HG03159 (cell line): ENCODE results near the gene PEX16.
A peak's percentile ranks its signal among the peaks of the same experiment; 100 is the strongest.

ENCODE experiments used
- ATAC-seq: cut with Tn5 transposase; IDR thresholded peaks from one replicate; pipeline ENCODE4 v1.9.1; 2021; ENCODE audit warnings: mild to moderate bottlenecking, moderate library complexity; ENCODE audit not compliant: unreplicated experiment

The PEX16 gene

GRCh38 chr11:45931739-45932138 lies 14.1 kb upstream of the PEX16 start:
- no peak for ATAC-seq

GRCh38 chr11:45930951-45931570 lies 13.4 kb upstream of the PEX16 start:
- ATAC-seq: no peak

DNA sequence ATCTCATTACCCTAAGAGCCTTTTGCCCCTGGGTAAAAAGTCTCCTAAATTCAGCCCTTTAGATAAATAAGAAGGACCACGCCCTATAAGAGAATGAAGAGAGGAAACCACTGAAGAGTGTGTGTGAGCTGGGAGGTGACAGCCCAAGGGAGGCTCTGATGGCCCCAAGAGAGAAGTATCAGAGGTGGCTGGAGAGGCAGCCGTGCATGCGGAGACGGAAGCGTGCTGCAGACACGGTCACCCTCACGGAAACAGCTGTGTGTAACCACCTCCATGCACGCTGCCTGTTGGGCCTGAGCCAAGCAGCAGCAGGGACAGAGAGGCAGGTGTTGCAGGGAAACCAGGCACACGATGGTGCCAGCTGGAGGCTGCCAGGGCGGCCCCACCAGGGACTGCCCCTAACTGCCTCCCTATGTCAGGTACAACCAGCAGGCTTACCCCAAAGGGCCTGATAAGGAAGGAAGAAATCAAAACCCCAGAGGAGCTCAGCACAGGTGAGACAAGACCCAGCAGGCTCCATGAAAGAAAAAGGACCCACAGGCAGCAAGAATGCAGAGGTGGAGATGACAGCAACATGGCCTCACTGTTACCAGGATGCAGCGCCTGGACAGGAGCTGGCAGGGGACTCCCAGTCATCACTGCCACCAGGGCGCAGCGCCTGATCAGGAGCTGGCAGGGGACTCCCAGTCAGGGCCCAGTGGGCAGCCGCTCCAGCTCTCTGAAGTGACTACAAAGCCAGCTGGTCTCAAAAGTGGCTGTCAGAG lies 12.5 kb upstream of the PEX16 start:
- ATAC-seq: peak; percentile 84

GRCh38 chr11:45929486-45930030 lies 11.9 kb upstream of the PEX16 start:
- ATAC-seq: peak; percentile 19

DNA sequence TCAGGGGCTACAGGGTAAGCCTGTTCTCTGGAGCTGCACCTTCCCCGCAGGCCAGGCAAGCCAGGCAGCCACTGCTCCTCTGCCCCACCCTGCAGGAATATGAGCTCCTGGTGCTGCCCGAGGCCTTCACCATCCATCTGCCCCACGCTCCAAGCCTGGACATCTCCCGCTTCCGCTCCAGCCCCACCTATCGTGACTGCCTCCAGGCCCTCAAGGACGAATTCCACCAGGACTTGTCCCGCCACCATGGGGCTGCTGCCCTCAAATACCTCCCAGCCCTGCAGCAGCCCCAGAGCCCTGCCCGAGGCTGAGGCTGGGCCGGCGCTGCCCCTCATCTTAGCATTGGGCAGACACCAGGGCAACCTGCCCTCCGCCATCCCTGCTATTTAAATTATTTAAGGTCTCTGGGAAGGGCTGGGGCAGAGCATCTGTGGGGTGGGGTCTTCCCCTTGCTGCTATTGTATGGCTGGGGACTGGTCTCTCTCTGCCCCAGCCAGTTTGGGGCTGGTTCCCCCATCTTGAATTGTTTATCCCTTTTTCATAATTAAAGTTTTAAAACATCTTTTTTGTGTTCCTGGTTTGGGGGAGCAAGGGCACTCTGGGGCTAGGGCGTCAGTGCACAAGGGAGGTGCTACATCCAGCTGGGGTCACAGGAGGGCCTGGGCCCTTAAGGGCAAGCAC lies 11.0 kb upstream of the PEX16 start:
- ATAC-seq: no peak

DNA sequence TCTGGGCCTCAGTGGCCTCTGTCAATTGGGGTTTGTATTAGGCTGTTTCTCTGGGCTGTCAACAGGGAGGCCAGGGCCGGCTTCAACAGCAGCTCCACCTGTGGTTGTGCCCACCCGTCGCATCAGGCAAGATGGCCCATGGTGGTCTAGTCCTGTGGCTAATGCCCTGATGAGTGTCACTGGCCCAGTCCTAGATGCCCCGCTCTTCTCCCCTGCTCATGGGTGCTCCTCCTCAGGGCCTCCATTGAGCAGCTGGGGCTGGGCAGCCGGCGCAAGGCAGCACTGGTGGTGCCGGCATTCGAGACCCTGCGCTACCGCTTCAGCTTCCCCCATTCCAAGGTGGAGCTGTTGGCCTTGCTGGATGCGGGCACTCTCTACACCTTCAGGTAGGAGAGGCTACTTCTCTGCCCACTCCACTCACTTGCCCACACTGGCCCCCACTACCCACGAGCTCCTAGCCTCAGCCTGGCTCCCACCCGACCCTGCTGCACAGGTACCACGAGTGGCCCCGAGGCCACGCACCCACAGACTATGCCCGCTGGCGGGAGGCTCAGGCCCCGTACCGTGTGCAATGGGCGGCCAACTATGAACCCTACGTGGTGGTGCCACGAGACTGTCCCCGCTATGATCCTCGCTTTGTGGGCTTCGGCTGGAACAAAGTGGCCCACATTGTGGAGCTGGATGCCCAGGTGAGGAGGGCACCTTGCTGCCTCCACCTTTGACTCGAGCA lies 10.2 kb upstream of the PEX16 start:
- ATAC-seq: no peak

- ATAC-seq: no peak
Measured at GRCh38 chr11:45927332-45927683, 9.6 kb upstream of the PEX16 start.

GRCh38 chr11:45926536-45927331 lies 9.1 kb upstream of the PEX16 start:
- no peak for ATAC-seq

- ATAC-seq: no peak
Measured at GRCh38 chr11:45926001-45926401, 8.3 kb upstream of the PEX16 start.

- ATAC-seq: no peak
Measured at GRCh38 chr11:45925550-45925949, 7.9 kb upstream of the PEX16 start.

DNA sequence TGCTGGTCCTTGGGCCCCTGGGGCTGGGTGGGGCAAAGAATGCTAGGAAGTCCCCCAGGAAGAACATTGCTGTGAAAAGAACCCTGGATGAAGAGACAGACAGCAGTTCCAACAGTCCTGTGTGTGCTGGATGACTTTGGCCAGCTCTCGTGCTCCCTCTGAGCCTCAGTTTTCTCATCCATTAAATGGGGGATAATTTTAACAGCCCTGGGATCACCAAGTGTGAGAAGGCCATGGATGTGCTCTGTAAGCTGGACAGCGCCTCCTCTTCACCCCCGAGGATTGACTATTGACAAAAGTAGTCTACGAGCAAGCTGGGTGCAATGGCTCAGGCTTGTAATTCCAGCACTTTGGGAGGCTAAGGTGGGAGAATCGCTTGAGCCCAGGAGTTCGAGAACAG lies 7.2 kb upstream of the PEX16 start:
- ATAC-seq: no peak

GRCh38 chr11:45924036-45924915 lies 6.6 kb upstream of the PEX16 start:
- no peak for ATAC-seq

DNA sequence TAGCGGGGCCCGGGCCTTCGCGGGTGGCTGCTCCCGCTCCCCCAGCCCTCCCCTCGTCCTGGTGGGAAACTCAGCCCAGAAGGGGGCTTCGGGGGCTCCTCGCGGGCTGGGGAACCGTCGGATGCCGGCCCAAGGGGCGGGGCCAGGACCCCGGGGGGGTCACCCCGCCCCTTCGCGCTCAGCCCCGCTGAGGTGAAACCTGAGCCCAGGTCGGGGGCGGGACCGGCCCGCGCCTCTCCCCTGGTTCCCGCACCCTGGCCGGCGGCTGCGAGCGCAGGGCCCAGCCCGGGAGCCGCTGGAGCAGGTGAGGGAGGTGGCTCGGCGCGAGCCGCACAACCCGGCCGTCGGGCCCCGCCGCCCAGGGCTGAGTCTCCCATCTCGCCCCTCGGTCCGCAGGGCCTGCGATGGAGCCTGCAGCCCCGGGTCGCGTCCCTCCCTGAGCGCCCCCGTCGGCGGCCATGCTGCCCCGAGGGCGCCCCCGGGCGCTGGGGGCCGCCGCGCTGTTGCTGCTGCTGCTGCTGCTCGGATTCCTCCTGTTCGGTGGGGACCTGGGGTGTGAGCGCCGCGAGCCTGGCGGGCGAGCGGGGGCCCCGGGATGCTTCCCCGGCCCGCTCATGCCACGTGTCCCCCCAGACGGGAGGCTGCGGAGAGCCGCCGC lies 4.9 kb upstream of the PEX16 start, which contains the start of gene LARGE2:
Gene LARGE2 (plus strand): TSS at position 232 of the 658 bp plus-strand sequence. CDS start 227 bp downstream, at position 459.
- no peak for ATAC-seq

GRCh38 chr11:45921561-45922424 lies 4.1 kb upstream of the PEX16 start:
- no peak for ATAC-seq

DNA sequence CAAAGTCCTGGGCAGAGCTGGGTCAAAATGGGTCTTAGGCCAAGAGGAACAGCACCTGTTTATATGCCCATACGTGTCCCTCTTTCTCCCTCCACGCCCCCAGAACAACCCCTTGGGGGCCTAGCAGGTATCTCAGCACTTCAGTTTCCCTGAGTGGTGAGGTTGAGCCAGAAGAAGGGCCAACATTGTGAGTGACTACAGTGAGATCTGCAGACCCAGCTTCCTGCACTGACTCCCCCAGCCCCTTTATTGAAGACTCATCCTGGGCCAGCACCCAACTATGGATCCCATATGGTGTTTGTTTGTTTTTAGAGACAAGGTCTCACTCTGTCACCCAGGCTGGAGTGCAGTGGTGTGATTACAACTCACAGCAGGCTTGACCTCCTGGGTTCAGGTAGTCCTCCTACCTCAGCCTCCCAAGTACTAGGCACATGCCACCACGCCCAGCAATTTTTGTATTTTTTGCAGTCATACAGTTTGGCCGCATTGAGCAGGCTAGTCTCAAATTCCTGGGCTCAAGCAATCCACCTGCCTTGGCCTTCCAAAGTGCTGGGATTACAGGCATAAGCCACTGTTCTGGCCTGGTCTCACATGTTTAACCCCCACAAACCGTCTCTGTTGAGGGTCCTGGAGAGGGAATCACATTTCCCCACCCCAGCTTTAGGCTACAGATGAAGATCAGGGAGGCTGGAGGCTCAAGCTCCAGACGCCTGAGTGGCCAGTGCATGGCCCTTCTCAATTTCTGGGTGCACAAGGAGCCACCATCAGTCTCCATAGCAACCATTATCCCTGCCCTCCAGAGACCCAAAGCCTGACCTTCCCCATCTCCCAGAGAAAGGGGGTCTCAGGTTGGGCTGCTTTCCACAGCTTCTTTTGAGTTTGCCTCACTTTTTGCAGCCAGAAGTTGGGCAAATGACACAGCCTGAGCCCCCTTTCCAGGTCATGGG lies 3.1 kb upstream of the PEX16 start:
- ATAC-seq: no peak

DNA sequence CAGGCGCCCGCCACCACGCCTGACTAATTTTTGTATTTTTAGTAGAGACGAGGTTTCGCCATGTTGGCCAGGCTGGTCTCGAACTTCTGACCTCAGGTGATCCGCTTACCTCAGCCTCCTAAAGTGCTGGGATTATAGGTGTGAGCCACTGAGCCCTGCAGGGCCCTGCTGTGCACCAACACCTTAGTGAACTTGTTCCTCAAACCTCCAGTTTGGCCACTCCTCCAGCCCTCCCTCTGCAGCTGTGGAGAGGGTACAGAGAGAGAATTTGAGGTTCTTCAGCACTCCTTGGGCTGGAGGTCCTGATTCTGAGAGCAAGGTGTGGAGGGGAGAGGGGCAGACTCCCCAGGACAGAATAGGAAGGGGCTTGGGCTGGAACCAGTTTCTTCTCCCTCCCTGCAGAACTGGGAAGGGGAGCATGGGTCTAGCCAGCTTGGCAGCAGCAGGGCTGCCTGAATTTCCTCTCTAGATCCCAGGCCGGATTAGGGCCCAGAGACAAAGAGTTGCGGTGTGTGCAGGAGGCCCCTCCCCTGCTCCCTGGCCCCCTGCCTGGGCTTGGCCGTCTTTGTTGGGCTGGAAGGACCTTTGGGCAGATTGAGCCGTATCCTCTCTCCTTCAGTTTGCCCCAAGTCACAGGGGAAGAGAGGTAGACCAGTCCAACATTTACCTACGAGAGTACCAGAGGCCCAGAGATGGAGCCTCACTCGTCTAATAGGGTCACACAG lies 2.3 kb upstream of the PEX16 start:
- no peak for ATAC-seq
